ENCODE data around the gene BAIAP2L1.

Gene BAIAP2L1

GRCh38 chr7:98359395-98359794 lies 41.5 kb downstream of the BAIAP2L1 start:
- DNase-seq (ENCODE audit: low spot score), result no peak

- no peak for DNase-seq (ENCODE audit: low spot score)
Measured at GRCh38 chr7:98358706-98359105, 42.2 kb downstream of the BAIAP2L1 start.

- no peak for DNase-seq (ENCODE audit: low spot score)
Measured at GRCh38 chr7:98357751-98358161, 43.1 kb downstream of the BAIAP2L1 start.

- no peak for DNase-seq (ENCODE audit: low spot score)
Measured at GRCh38 chr7:98355250-98355538, 45.7 kb downstream of the BAIAP2L1 start.

GRCh38 chr7:98354511-98355249 lies 46.2 kb downstream of the BAIAP2L1 start:
- DNase-seq (ENCODE audit: low spot score), result no peak

- DNase-seq (ENCODE audit: low spot score), result no peak
Measured at GRCh38 chr7:98354052-98354451, 46.8 kb downstream of the BAIAP2L1 start.

- no peak for DNase-seq (ENCODE audit: low spot score)
Measured at GRCh38 chr7:98352621-98353020, 48.3 kb downstream of the BAIAP2L1 start.

- DNase-seq (ENCODE audit: low spot score), result no peak
Measured at GRCh38 chr7:98351136-98351535, 49.8 kb downstream of the BAIAP2L1 start.

- no peak for DNase-seq (ENCODE audit: low spot score)
Measured at GRCh38 chr7:98348726-98349474, 52.0 kb downstream of the BAIAP2L1 start.

- DNase-seq (ENCODE audit: low spot score), result no peak
Measured at GRCh38 chr7:98346515-98347069, 54.3 kb downstream of the BAIAP2L1 start.

GRCh38 chr7:98341106-98341505 lies 59.8 kb downstream of the BAIAP2L1 start:
- no peak for DNase-seq (ENCODE audit: low spot score)

- no peak for DNase-seq (ENCODE audit: low spot score)
Measured at GRCh38 chr7:98339043-98339442, 61.8 kb downstream of the BAIAP2L1 start.

GRCh38 chr7:98338441-98338840 lies 62.4 kb downstream of the BAIAP2L1 start:
- DNase-seq (ENCODE audit: low spot score), result no peak

- DNase-seq (ENCODE audit: low spot score), result no peak
Measured at GRCh38 chr7:98335411-98335977, 65.4 kb downstream of the BAIAP2L1 start.

- DNase-seq (ENCODE audit: low spot score), result no peak
Measured at GRCh38 chr7:98334081-98334480, 66.8 kb downstream of the BAIAP2L1 start.

- DNase-seq (ENCODE audit: low spot score), result no peak
Measured at GRCh38 chr7:98330926-98331529, 69.9 kb downstream of the BAIAP2L1 start.

- no peak for DNase-seq (ENCODE audit: low spot score)
Measured at GRCh38 chr7:98329791-98330373, 71.0 kb downstream of the BAIAP2L1 start.

GRCh38 chr7:98329100-98329790 lies 71.6 kb downstream of the BAIAP2L1 start:
- no peak for DNase-seq (ENCODE audit: low spot score)

- DNase-seq (ENCODE audit: low spot score), result no peak
Measured at GRCh38 chr7:98324782-98325181, 76.1 kb downstream of the BAIAP2L1 start.

- DNase-seq (ENCODE audit: low spot score), result no peak
Measured at GRCh38 chr7:98323597-98324322, 77.1 kb downstream of the BAIAP2L1 start.

All from cerebellar cortex (tissue), 1 donor.